DOHH2 (cell line): ENCODE results near the gene BRIX1.

Experiments
- CTCF ChIP-seq: fragments of 200-600 bp; sonication (generic); IDR thresholded peaks from one replicate; pipeline ENCODE4 v1.5.1; 2014; ENCODE audit warnings: antibody characterized with exemption, mild to moderate bottlenecking, low read depth, low read length; ENCODE audit not compliant: poor library complexity, severe bottlenecking
- EZH2phosphoT487 ChIP-seq: fragments of 200-600 bp; sonication (generic); IDR thresholded peaks from 2 replicates; pipeline ENCODE4 v1.6.1; 2017; ENCODE audit warnings: borderline replicate concordance, mild to moderate bottlenecking, antibody characterized with exemption, low read length, moderate library complexity, mixed read lengths

DNA sequence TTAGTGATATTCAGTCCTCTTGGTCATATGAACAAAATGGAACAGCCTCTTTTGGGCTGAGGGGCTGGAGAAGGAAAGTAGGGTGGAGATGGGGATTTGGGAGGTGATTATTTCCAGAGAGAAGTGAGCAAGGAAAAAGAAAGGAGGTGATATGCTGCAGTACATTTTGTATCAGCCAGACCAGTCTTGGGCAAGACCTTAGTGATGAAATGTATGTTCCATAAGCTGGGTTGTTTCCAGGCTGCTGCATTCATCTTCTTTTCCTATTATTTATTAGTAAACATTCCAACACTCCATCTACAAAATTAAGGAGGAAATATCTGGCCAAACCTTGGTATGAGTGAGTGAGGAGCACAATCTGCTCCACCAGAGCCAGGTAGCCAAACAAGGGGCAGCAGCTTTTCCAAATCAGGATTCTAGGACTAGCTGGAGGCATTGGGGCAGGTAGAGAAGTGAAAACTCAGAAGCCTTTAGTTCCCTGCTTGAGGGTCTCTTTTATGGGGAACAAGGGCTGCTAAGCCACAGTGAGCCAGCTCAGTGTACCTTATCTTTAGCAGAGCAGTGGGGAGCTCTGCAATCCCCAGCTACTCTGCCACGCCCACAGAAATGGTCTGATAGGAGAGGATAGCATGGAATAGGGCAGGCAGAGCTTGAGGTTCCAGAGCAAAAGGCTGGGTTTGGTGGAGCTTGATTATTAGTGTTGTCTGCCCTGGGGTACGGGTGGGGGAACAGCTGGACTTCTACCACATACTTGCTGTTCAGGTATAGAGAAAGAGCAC lies 19.7 kb upstream of the BRIX1 start:
- TF ChIP-seq CTCF (no peak), EZH2phosphoT487 (no peak)
